ENCODE data around the gene THBS4.
A peak's percentile ranks its signal among the peaks of the same experiment; 100 is the strongest.

Gene THBS4

GRCh38 chr5:80034962-80035821, at the start of gene THBS4:
THBS4 (plus strand) TSS chr5:80035348; CDS start chr5:80035538, 190 bp downstream.
- H3K4me3 ChIP-seq (ENCODE audit: low read length): peak within 1 kb of the TSS; percentile 83
- H3K9ac ChIP-seq (ENCODE audit: low read depth, low read length): peak within 1 kb of the TSS; percentile 56
- no peak within 1 kb of the TSS for H3K27ac ChIP-seq (ENCODE audit: low read length)
- H3K36me3 ChIP-seq (ENCODE audit: insufficient read depth, low read depth, low read length): no peaks in the 10 kb centered on the region
- no peaks in the 10 kb centered on the region for H3K4me1 ChIP-seq (ENCODE audit: insufficient read depth, low read length)
- H3K9me3 ChIP-seq (ENCODE audit: insufficient read depth, low read depth, low read length): no peaks in the 10 kb centered on the region
- H3K27me3 ChIP-seq (ENCODE audit: insufficient read depth, low read length): peaks cover 52% of the 10 kb centered on the region

GRCh38 chr5:79986260-79986659, 48.9 kb upstream of the THBS4 start:
- no peak overlapping the region for H3K4me3 ChIP-seq (ENCODE audit: low read length)
- H3K9me3 ChIP-seq (ENCODE audit: insufficient read depth, low read depth, low read length): no peaks in the 10 kb centered on the region
- peaks cover 79% of the 10 kb centered on the region for H3K36me3 ChIP-seq (ENCODE audit: insufficient read depth, low read depth, low read length)
- H3K27me3 ChIP-seq (ENCODE audit: insufficient read depth, low read length): no peaks in the 10 kb centered on the region
- no peak overlapping the region for H3K27ac ChIP-seq (ENCODE audit: low read length)
- H3K4me1 ChIP-seq (ENCODE audit: insufficient read depth, low read length): no peaks in the 10 kb centered on the region
- no peak overlapping the region for H3K9ac ChIP-seq (ENCODE audit: low read depth, low read length)

GRCh38 chr5:79990205-79990597, 44.9 kb upstream of the THBS4 start:
- Histone ChIP-seq H3K9ac (ENCODE audit: low read depth, low read length) (peak overlapping the region; percentile 88), H3K4me1 (ENCODE audit: insufficient read depth, low read length) (peaks cover 9% of the 10 kb centered on the region; the same call in 1 of the 2 replicates), H3K27ac (ENCODE audit: low read length) (no peak overlapping the region), H3K9me3 (ENCODE audit: insufficient read depth, low read depth, low read length) (no peaks in the 10 kb centered on the region), H3K27me3 (ENCODE audit: insufficient read depth, low read length) (no peaks in the 10 kb centered on the region), H3K4me3 (ENCODE audit: low read length) (peak overlapping the region; percentile 84), H3K36me3 (ENCODE audit: insufficient read depth, low read depth, low read length) (peaks cover 42% of the 10 kb centered on the region)

GRCh38 chr5:79990598-79991507, 44.3 kb upstream of the THBS4 start, which contains the start of gene MTX3:
MTX3 (minus strand) TSS chr5:79991262; CDS start chr5:79991238, 24 bp downstream.
- Histone ChIP-seq H3K9ac (ENCODE audit: low read depth, low read length) (peak within 1 kb of the TSS; percentile 88), H3K4me3 (ENCODE audit: low read length) (peak within 1 kb of the TSS; percentile 84), H3K27ac (ENCODE audit: low read length) (peak within 1 kb of the TSS; percentile 81)

GRCh38 chr5:79992891-79993657, 42.1 kb upstream of the THBS4 start:
- Histone ChIP-seq H3K9ac (ENCODE audit: low read depth, low read length) (no peak overlapping the region), H3K4me1 (ENCODE audit: insufficient read depth, low read length) (peaks cover 9% of the 10 kb centered on the region; the same call in 1 of the 2 replicates), H3K36me3 (ENCODE audit: insufficient read depth, low read depth, low read length) (peaks cover 15% of the 10 kb centered on the region), H3K27ac (ENCODE audit: low read length) (no peak overlapping the region), H3K4me3 (ENCODE audit: low read length) (no peak overlapping the region), H3K9me3 (ENCODE audit: insufficient read depth, low read depth, low read length) (no peaks in the 10 kb centered on the region), H3K27me3 (ENCODE audit: insufficient read depth, low read length) (no peaks in the 10 kb centered on the region)

More at GRCh38 chr5:79990598-79991507, 44.3 kb upstream of the THBS4 start, which contains the start of gene MTX3:
- Histone ChIP-seq H3K36me3 (ENCODE audit: insufficient read depth, low read depth, low read length) (peaks cover 35% of the 10 kb centered on the region), H3K4me1 (ENCODE audit: insufficient read depth, low read length) (peaks cover 9% of the 10 kb centered on the region; the same call in 1 of the 2 replicates), H3K27me3 (ENCODE audit: insufficient read depth, low read length) (no peaks in the 10 kb centered on the region), H3K9me3 (ENCODE audit: insufficient read depth, low read depth, low read length) (no peaks in the 10 kb centered on the region)

GRCh38 chr5:79999722-80000121, 35.4 kb upstream of the THBS4 start:
- H3K27ac ChIP-seq (ENCODE audit: low read length): no peak overlapping the region
- H3K27me3 ChIP-seq (ENCODE audit: insufficient read depth, low read length): no peaks in the 10 kb centered on the region
- no peaks in the 10 kb centered on the region for H3K36me3 ChIP-seq (ENCODE audit: insufficient read depth, low read depth, low read length)
- H3K9me3 ChIP-seq (ENCODE audit: insufficient read depth, low read depth, low read length): no peaks in the 10 kb centered on the region
- no peak overlapping the region for H3K4me3 ChIP-seq (ENCODE audit: low read length)
- H3K9ac ChIP-seq (ENCODE audit: low read depth, low read length): no peak overlapping the region
- peaks cover 28% of the 10 kb centered on the region for H3K4me1 ChIP-seq (ENCODE audit: insufficient read depth, low read length)

GRCh38 chr5:80002677-80003076, 32.5 kb upstream of the THBS4 start:
- Histone ChIP-seq H3K27ac (ENCODE audit: low read length) (no peak overlapping the region), H3K9me3 (ENCODE audit: insufficient read depth, low read depth, low read length) (no peaks in the 10 kb centered on the region), H3K27me3 (ENCODE audit: insufficient read depth, low read length) (no peaks in the 10 kb centered on the region), H3K4me3 (ENCODE audit: low read length) (peak overlapping the region; percentile 31; the same call in 1 of the 2 replicates), H3K9ac (ENCODE audit: low read depth, low read length) (no peak overlapping the region), H3K36me3 (ENCODE audit: insufficient read depth, low read depth, low read length) (no peaks in the 10 kb centered on the region), H3K4me1 (ENCODE audit: insufficient read depth, low read length) (peaks cover 28% of the 10 kb centered on the region)

GRCh38 chr5:80008995-80009765, 26.0 kb upstream of the THBS4 start:
- Histone ChIP-seq H3K9me3 (ENCODE audit: insufficient read depth, low read depth, low read length) (no peaks in the 10 kb centered on the region), H3K4me3 (ENCODE audit: low read length) (no peak overlapping the region), H3K4me1 (ENCODE audit: insufficient read depth, low read length) (peaks cover under 1% of the 10 kb centered on the region; the same call in 1 of the 2 replicates), H3K27me3 (ENCODE audit: insufficient read depth, low read length) (no peaks in the 10 kb centered on the region), H3K9ac (ENCODE audit: low read depth, low read length) (no peak overlapping the region), H3K27ac (ENCODE audit: low read length) (no peak overlapping the region), H3K36me3 (ENCODE audit: insufficient read depth, low read depth, low read length) (no peaks in the 10 kb centered on the region)

- no peak overlapping the region for H3K27ac ChIP-seq (ENCODE audit: low read length)
- no peaks in the 10 kb centered on the region for H3K27me3 ChIP-seq (ENCODE audit: insufficient read depth, low read length)
- no peaks in the 10 kb centered on the region for H3K36me3 ChIP-seq (ENCODE audit: insufficient read depth, low read depth, low read length)
- no peaks in the 10 kb centered on the region for H3K9me3 ChIP-seq (ENCODE audit: insufficient read depth, low read depth, low read length)
- no peaks in the 10 kb centered on the region for H3K4me1 ChIP-seq (ENCODE audit: insufficient read depth, low read length)
- no peak overlapping the region for H3K9ac ChIP-seq (ENCODE audit: low read depth, low read length)
- no peak overlapping the region for H3K4me3 ChIP-seq (ENCODE audit: low read length)
These were observed 24.3 kb upstream of the THBS4 start for GRCh38 chr5:80010754-80011392.

GRCh38 chr5:80025069-80025468, 10.1 kb upstream of the THBS4 start:
- H3K27ac ChIP-seq (ENCODE audit: low read length): no peak overlapping the region
- H3K9me3 ChIP-seq (ENCODE audit: insufficient read depth, low read depth, low read length): no peaks in the 10 kb centered on the region
- no peaks in the 10 kb centered on the region for H3K36me3 ChIP-seq (ENCODE audit: insufficient read depth, low read depth, low read length)
- no peak overlapping the region for H3K9ac ChIP-seq (ENCODE audit: low read depth, low read length)
- H3K4me3 ChIP-seq (ENCODE audit: low read length): no peak overlapping the region
- no peaks in the 10 kb centered on the region; the same call in 1 of the 2 replicates for H3K4me1 ChIP-seq (ENCODE audit: insufficient read depth, low read length)
- H3K27me3 ChIP-seq (ENCODE audit: insufficient read depth, low read length): no peaks in the 10 kb centered on the region

All from iPS-20b (cell line).